ENCODE data around the gene ALOX12B. TPM values are rescaled to one million over a fixed set of nuclear protein-coding genes. Genes with fewer than 3 reads are reported as not detected.

The ALOX12B gene
- total RNA-seq, 1 experiment from 2014 or later = 0.22 TPM

DNA sequence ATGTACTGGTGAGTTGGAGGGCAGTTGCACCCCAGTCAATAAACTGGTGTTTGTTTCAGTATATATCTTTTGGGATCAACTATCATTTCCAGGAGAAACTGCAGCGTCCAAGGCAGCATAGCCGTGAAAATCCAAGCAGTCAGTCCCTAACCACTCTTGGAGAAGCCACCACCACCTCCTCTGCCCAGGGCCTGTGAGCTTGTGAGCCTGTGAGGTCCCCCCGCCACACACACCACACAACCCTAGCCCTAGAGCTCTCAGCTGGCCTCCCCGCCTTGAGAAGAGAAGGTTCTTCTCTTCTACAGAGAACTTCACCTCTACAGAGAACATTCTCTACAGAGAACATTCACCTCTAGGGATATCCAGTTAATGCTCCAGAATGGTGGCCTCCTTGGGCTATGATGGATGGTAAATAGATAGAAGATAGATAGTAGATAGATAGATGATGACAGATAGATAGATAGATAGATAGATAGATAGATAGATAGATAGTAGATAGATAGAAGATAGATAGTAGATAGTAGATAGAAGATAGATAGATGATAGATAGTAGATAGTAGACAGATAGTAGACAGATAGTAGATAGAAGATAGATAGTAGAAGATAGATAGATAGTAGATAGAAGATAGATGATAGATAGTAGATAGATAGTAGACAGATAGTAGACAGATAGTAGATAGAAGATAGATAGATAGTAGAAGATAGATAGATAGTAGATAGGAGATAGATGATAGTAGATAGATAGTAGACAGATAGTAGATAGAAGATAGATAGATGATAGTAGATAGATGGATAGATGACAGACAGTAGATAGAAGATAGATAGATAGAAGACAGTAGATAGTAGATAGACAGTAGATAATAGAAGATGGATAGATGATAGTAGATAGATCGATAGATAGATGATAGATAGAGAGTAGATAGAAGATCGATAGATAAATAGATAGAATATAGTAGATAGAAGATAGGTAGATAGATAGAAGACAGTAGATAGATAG, 35.0 kb downstream of the ALOX12B start:
- Histone ChIP-seq H3K9me2 (replicated peaks; ENCODE audit: insufficient read depth, low read length) (no peaks in the 10 kb centered on the region), H3K79me2 (ENCODE audit: low read length) (no peaks in the 10 kb centered on the region), H3K4me3 (ENCODE audit: low read length) (no peak overlapping the region), H2AFZ (ENCODE audit: low read length) (no peak overlapping the region), H3K4me1 (ENCODE audit: low read length) (peaks cover 5% of the 10 kb centered on the region), H3K36me3 (ENCODE audit: insufficient read depth, low read length) (no peaks in the 10 kb centered on the region), H4K20me1 (ENCODE audit: insufficient read depth, low read depth, low read length) (0 out of 2 replicates have a peak, but pooled peaks cover 6% of the 10 kb centered on the region), H3K4me2 (ENCODE audit: low read depth, low read length, poor library complexity, severe bottlenecking) (no peak overlapping the region), H3K9ac (ENCODE audit: low read length) (no peak overlapping the region), H3K27ac (ENCODE audit: low read length) (no peak overlapping the region), H3K27me3 (ENCODE audit: low read length) (no peaks in the 10 kb centered on the region), H3K9me3 (ENCODE audit: low read length) (no peaks in the 10 kb centered on the region)
- DNase-seq = no peak

GRCh38 chr17:8051831-8052230, 35.7 kb downstream of the ALOX12B start:
- H2AFZ ChIP-seq (ENCODE audit: low read length) = no peak overlapping the region

DNA sequence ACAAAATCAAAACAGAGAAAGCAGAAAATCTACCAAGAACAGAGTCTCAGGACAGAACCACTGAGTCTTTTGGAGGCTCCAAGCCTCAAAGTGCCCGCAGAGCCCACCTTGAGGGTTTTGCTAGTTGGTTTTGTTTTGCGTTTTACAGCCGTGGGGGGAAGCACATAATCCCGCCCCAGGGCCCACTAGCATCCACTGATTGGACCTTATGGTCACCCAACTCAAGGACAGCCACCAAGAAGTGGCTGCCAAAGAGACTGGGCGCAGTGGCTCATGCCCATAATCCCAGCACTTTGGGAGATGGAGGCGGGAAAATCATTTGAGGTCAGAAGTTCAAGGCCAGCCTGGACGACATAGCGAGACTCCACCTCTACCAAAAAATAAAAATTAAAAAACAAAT, 38.8 kb downstream of the ALOX12B start:
- Histone ChIP-seq H3K4me3 (ENCODE audit: low read length) (no peak overlapping the region), H3K27me3 (ENCODE audit: low read length) (no peaks in the 10 kb centered on the region), H3K4me1 (ENCODE audit: low read length) (no peaks in the 10 kb centered on the region), H3K79me2 (ENCODE audit: low read length) (no peaks in the 10 kb centered on the region), H3K36me3 (ENCODE audit: insufficient read depth, low read length) (no peaks in the 10 kb centered on the region), H3K9ac (ENCODE audit: low read length) (no peak overlapping the region), H2AFZ (ENCODE audit: low read length) (no peak overlapping the region), H3K27ac (ENCODE audit: low read length) (no peak overlapping the region), H3K9me3 (ENCODE audit: low read length) (no peaks in the 10 kb centered on the region), H3K4me2 (ENCODE audit: low read depth, low read length, poor library complexity, severe bottlenecking) (no peak overlapping the region), H3K9me2 (replicated peaks; ENCODE audit: insufficient read depth, low read length) (no peaks in the 10 kb centered on the region), H4K20me1 (ENCODE audit: insufficient read depth, low read depth, low read length) (0 out of 2 replicates have a peak, but pooled peaks cover 6% of the 10 kb centered on the region)
- DNase-seq = no peak

More at GRCh38 chr17:8051831-8052230, 35.7 kb downstream of the ALOX12B start:
- H3K9ac ChIP-seq (ENCODE audit: low read length) = no peak overlapping the region
- no peaks in the 10 kb centered on the region for H3K79me2 ChIP-seq (ENCODE audit: low read length)
- no peaks in the 10 kb centered on the region for H3K4me1 ChIP-seq (ENCODE audit: low read length)
- DNase-seq = no peak
- 0 out of 2 replicates have a peak, but pooled peaks cover 6% of the 10 kb centered on the region for H4K20me1 ChIP-seq (ENCODE audit: insufficient read depth, low read depth, low read length)
- no peaks in the 10 kb centered on the region for H3K36me3 ChIP-seq (ENCODE audit: insufficient read depth, low read length)
- H3K27ac ChIP-seq (ENCODE audit: low read length) = no peak overlapping the region
- H3K4me2 ChIP-seq (ENCODE audit: low read depth, low read length, poor library complexity, severe bottlenecking) = no peak overlapping the region
- no peaks in the 10 kb centered on the region for H3K9me3 ChIP-seq (ENCODE audit: low read length)
- H3K4me3 ChIP-seq (ENCODE audit: low read length) = no peak overlapping the region
- no peaks in the 10 kb centered on the region for H3K27me3 ChIP-seq (ENCODE audit: low read length)
- no peaks in the 10 kb centered on the region for H3K9me2 ChIP-seq (replicated peaks; ENCODE audit: insufficient read depth, low read length)

DNA sequence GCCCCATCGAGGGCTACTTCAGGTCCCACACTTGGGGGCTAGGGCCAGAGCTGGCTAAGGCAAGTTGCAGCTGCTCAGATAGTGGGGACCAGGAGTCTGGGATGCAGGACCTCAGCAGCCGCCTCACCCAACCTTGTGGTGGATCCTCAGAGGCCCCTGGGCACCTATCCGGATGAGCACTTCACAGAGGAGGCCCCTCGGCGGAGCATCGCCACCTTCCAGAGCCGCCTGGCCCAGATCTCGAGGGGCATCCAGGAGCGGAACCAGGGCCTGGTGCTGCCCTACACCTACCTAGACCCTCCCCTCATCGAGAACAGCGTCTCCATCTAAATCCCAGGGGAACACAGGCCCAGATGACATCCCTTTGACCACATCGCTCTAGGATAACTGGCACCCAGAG, 39.3 kb downstream of the ALOX12B start:
- Histone ChIP-seq H4K20me1 (ENCODE audit: insufficient read depth, low read depth, low read length) (0 out of 2 replicates have a peak, but pooled peaks cover 4% of the 10 kb centered on the region), H3K27me3 (ENCODE audit: low read length) (no peaks in the 10 kb centered on the region), H3K36me3 (ENCODE audit: insufficient read depth, low read length) (no peaks in the 10 kb centered on the region), H3K9me3 (ENCODE audit: low read length) (no peaks in the 10 kb centered on the region), H3K4me3 (ENCODE audit: low read length) (no peak overlapping the region), H3K4me2 (ENCODE audit: low read depth, low read length, poor library complexity, severe bottlenecking) (no peak overlapping the region), H3K9me2 (replicated peaks; ENCODE audit: insufficient read depth, low read length) (no peaks in the 10 kb centered on the region), H3K9ac (ENCODE audit: low read length) (no peak overlapping the region), H3K27ac (ENCODE audit: low read length) (no peak overlapping the region), H3K4me1 (ENCODE audit: low read length) (no peaks in the 10 kb centered on the region), H2AFZ (ENCODE audit: low read length) (no peak overlapping the region), H3K79me2 (ENCODE audit: low read length) (no peaks in the 10 kb centered on the region)
- no peak for DNase-seq

- Histone ChIP-seq H2AFZ (ENCODE audit: low read length) (no peak overlapping the region), H4K20me1 (ENCODE audit: insufficient read depth, low read depth, low read length) (0 out of 2 replicates have a peak, but pooled peaks cover under 1% of the 10 kb centered on the region), H3K9me3 (ENCODE audit: low read length) (no peaks in the 10 kb centered on the region), H3K36me3 (ENCODE audit: insufficient read depth, low read length) (no peaks in the 10 kb centered on the region), H3K4me1 (ENCODE audit: low read length) (no peaks in the 10 kb centered on the region), H3K27ac (ENCODE audit: low read length) (no peak overlapping the region), H3K9ac (ENCODE audit: low read length) (no peak overlapping the region), H3K4me3 (ENCODE audit: low read length) (no peak overlapping the region), H3K9me2 (replicated peaks; ENCODE audit: insufficient read depth, low read length) (no peaks in the 10 kb centered on the region), H3K79me2 (ENCODE audit: low read length) (no peaks in the 10 kb centered on the region), H3K27me3 (ENCODE audit: low read length) (no peaks in the 10 kb centered on the region), H3K4me2 (ENCODE audit: low read depth, low read length, poor library complexity, severe bottlenecking) (no peak overlapping the region)
- DNase-seq = no peak
These were observed 39.8 kb downstream of the ALOX12B start for GRCh38 chr17:8047769-8048110.

GRCh38 chr17:8046929-8047768, 40.4 kb downstream of the ALOX12B start:
- no peaks in the 10 kb centered on the region for H3K4me1 ChIP-seq (ENCODE audit: low read length)
- H3K27ac ChIP-seq (ENCODE audit: low read length) = no peak overlapping the region
- H4K20me1 ChIP-seq (ENCODE audit: insufficient read depth, low read depth, low read length) = no peaks in the 10 kb centered on the region
- no peaks in the 10 kb centered on the region for H3K9me3 ChIP-seq (ENCODE audit: low read length)
- H3K9me2 ChIP-seq (replicated peaks; ENCODE audit: insufficient read depth, low read length) = no peaks in the 10 kb centered on the region
- H3K4me2 ChIP-seq (ENCODE audit: low read depth, low read length, poor library complexity, severe bottlenecking) = no peak overlapping the region
- H3K36me3 ChIP-seq (ENCODE audit: insufficient read depth, low read length) = no peaks in the 10 kb centered on the region
- no peak overlapping the region for H2AFZ ChIP-seq (ENCODE audit: low read length)
- no peaks in the 10 kb centered on the region for H3K79me2 ChIP-seq (ENCODE audit: low read length)
- no peak for DNase-seq
- no peaks in the 10 kb centered on the region for H3K27me3 ChIP-seq (ENCODE audit: low read length)
- H3K9ac ChIP-seq (ENCODE audit: low read length) = no peak overlapping the region
- H3K4me3 ChIP-seq (ENCODE audit: low read length) = no peak overlapping the region

- H3K4me1 ChIP-seq (ENCODE audit: low read length) = no peaks in the 10 kb centered on the region
- H2AFZ ChIP-seq (ENCODE audit: low read length) = no peak overlapping the region
- no peak for DNase-seq
- no peaks in the 10 kb centered on the region for H3K36me3 ChIP-seq (ENCODE audit: insufficient read depth, low read length)
- no peak overlapping the region for H3K4me2 ChIP-seq (ENCODE audit: low read depth, low read length, poor library complexity, severe bottlenecking)
- no peak overlapping the region for H3K9ac ChIP-seq (ENCODE audit: low read length)
- no peak overlapping the region for H3K4me3 ChIP-seq (ENCODE audit: low read length)
- H4K20me1 ChIP-seq (ENCODE audit: insufficient read depth, low read depth, low read length) = no peaks in the 10 kb centered on the region
- H3K9me2 ChIP-seq (replicated peaks; ENCODE audit: insufficient read depth, low read length) = no peaks in the 10 kb centered on the region
- H3K9me3 ChIP-seq (ENCODE audit: low read length) = no peaks in the 10 kb centered on the region
- H3K27ac ChIP-seq (ENCODE audit: low read length) = no peak overlapping the region
- H3K27me3 ChIP-seq (ENCODE audit: low read length) = no peaks in the 10 kb centered on the region
- no peaks in the 10 kb centered on the region for H3K79me2 ChIP-seq (ENCODE audit: low read length)
These were observed 41.1 kb downstream of the ALOX12B start for GRCh38 chr17:8046306-8046928.

Data from Karpas-422 (cell line).